ENCODE results near the gene SLC12A7. TPM values are rescaled to one million over a fixed set of nuclear protein-coding genes. Genes with fewer than 3 reads are reported as not detected.

Gene SLC12A7
- total RNA-seq, 2 experiments from 2014 or later = 0.06 TPM; not detected in 1

- no peaks in the 10 kb centered on the region for H4K20me1 ChIP-seq (ENCODE audit: insufficient read depth, low read length)
- BruUV-seq (replicated peaks) = no TSS peak
- no peaks in the 10 kb centered on the region for H3K9me3 ChIP-seq (ENCODE audit: low read length)
- H3K4me1 ChIP-seq (ENCODE audit: insufficient read depth, low read length, poor library complexity, severe bottlenecking) = peaks cover 54% of the 10 kb centered on the region
- H2AFZ ChIP-seq (ENCODE audit: low read length) = peak overlapping the region; percentile 80; the same call in 1 of the 2 replicates
- no peaks in the 10 kb centered on the region for H3K79me2 ChIP-seq (ENCODE audit: insufficient read depth, low read depth, low read length)
- peak; percentile 71 for DNase-seq (ENCODE audit: low spot score)
- peak overlapping the region; percentile 27 for H3K4me3 ChIP-seq (ENCODE audit: low read depth, low read length, poor library complexity, severe bottlenecking)
- POLR2A ChIA-PET = interaction anchor here (0.6 kb wide), 2 partner anchors 34 to 35 kb away, joined by 3 read pairs; no protein-coding TSS in a partner anchor
- H3K36me3 ChIP-seq (ENCODE audit: insufficient read depth, low read length) = no peaks in the 10 kb centered on the region
- peak overlapping the region; percentile 67 for H3K4me2 ChIP-seq (ENCODE audit: low read length)
- CTCF ChIA-PET (ENCODE audit: unreplicated experiment) = interaction anchor here (0.6 to 1.4 kb wide), 4 partner anchors 34 to 506 kb away, joined by 3 to 12 read pairs (median 4); no protein-coding TSS in a partner anchor
- H3K27ac ChIP-seq (ENCODE audit: low read depth, low read length, poor library complexity, severe bottlenecking) = peak overlapping the region; percentile 70
- TF ChIP-seq EZH2phosphoT487 (IDR thresholded peaks at IDR 0.05; ENCODE audit: borderline replicate concordance, low read depth, low read length) = no peak
- TF ChIP-seq, protein P1, sequence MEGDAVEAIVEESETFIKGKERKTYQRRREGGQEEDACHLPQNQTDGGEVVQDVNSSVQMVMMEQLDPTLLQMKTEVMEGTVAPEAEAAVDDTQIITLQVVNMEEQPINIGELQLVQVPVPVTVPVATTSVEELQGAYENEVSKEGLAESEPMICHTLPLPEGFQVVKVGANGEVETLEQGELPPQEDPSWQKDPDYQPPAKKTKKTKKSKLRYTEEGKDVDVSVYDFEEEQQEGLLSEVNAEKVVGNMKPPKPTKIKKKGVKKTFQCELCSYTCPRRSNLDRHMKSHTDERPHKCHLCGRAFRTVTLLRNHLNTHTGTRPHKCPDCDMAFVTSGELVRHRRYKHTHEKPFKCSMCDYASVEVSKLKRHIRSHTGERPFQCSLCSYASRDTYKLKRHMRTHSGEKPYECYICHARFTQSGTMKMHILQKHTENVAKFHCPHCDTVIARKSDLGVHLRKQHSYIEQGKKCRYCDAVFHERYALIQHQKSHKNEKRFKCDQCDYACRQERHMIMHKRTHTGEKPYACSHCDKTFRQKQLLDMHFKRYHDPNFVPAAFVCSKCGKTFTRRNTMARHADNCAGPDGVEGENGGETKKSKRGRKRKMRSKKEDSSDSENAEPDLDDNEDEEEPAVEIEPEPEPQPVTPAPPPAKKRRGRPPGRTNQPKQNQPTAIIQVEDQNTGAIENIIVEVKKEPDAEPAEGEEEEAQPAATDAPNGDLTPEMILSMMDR (conservative IDR thresholded peaks at IDR 0.05; ENCODE audit: low read length) = no peak
- intact Hi-C loops (cut with micrococcal nuclease; ENCODE audit: unreplicated experiment) = loop anchor here (1.0 to 10.0 kb wide), 2 partner anchors 34 to 209 kb away; no protein-coding TSS in a partner anchor
- no peaks in the 10 kb centered on the region for H3K9me2 ChIP-seq (ENCODE audit: insufficient read depth, low read length)
Observed at GRCh38 chr5:1133510-1134201, 21.8 kb upstream of the SLC12A7 start.

DNA sequence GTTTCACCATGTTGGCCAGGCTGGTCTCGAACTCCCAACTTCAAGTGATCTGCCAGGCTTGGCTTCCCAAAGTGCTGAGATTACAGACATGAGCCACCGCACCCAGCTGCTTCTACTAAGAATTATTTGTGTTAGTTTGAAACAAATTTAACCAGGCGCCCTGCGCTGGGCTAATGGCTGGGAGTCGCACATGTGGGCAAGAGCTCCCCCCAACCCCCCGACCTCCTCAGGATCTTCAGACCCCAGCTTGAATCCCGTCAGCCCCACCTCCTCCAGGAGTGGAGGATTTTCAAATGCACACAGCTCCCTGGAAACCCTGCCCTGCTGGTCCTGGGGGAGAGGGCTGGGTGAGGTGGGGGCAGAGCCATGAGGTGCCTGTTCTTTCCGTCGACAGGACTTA lies 21.2 kb upstream of the SLC12A7 start:
- no peak for DNase-seq (ENCODE audit: low spot score)
- no TSS peak for BruUV-seq (replicated peaks)
- Histone ChIP-seq H3K4me2 (ENCODE audit: low read length) (peak overlapping the region; percentile 67), H4K20me1 (ENCODE audit: insufficient read depth, low read length) (no peaks in the 10 kb centered on the region), H3K4me3 (ENCODE audit: low read depth, low read length, poor library complexity, severe bottlenecking) (no peak overlapping the region), H3K9me2 (ENCODE audit: insufficient read depth, low read length) (no peaks in the 10 kb centered on the region), H3K4me1 (ENCODE audit: insufficient read depth, low read length, poor library complexity, severe bottlenecking) (peaks cover 54% of the 10 kb centered on the region), H3K9me3 (ENCODE audit: low read length) (no peaks in the 10 kb centered on the region), H2AFZ (ENCODE audit: low read length) (peak overlapping the region; percentile 80; the same call in 1 of the 2 replicates), H3K27ac (ENCODE audit: low read depth, low read length, poor library complexity, severe bottlenecking) (peak overlapping the region; percentile 70), H3K36me3 (ENCODE audit: insufficient read depth, low read length) (no peaks in the 10 kb centered on the region), H3K79me2 (ENCODE audit: insufficient read depth, low read depth, low read length) (no peaks in the 10 kb centered on the region)
- TF ChIP-seq, protein P1 (conservative IDR thresholded peaks at IDR 0.05; ENCODE audit: low read length) = no peak
- no peak for TF ChIP-seq EZH2phosphoT487 (IDR thresholded peaks at IDR 0.05; ENCODE audit: borderline replicate concordance, low read depth, low read length)
- ChIA-PET CTCF (ENCODE audit: unreplicated experiment) (interaction anchor here (0.6 to 1.4 kb wide), 3 partner anchors 35 to 73 kb away, joined by 3 to 12 read pairs (median 5); no protein-coding TSS in a partner anchor), POLR2A (interaction anchor here (0.6 kb wide), 1 partner anchor 34 kb away, joined by 3 read pairs; no protein-coding TSS in a partner anchor)
- intact Hi-C loops (cut with micrococcal nuclease; ENCODE audit: unreplicated experiment) = loop anchor here (10.0 kb wide), 1 partner anchor 208 kb away; no protein-coding TSS in a partner anchor

DNA sequence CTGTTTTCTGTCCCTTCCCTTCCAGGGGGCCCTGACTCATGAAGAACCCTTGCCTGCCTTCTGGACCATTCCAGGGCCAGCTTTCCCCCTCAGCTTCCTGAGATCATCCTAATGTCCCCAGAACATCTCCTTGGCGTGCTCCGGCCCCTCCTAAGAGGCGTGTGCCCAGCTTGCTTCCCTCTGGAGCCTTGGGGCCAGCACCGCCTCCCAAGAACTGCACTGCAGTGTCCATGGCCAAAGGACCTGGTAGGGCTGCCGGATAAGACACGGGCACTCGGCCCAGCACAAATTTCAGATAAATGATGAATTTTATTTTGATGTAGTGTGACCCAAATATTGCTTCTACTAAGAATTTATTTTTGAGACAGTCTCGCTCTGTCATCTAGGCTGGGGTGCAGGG lies 20.7 kb upstream of the SLC12A7 start:
- TF ChIP-seq, protein P1 (conservative IDR thresholded peaks at IDR 0.05; ENCODE audit: low read length) = no peak
- no peak for TF ChIP-seq EZH2phosphoT487 (IDR thresholded peaks at IDR 0.05; ENCODE audit: borderline replicate concordance, low read depth, low read length)
- no peak overlapping the region for H3K4me3 ChIP-seq (ENCODE audit: low read depth, low read length, poor library complexity, severe bottlenecking)
- no peaks in the 10 kb centered on the region for H3K9me2 ChIP-seq (ENCODE audit: insufficient read depth, low read length)
- no peak for DNase-seq (ENCODE audit: low spot score)
- ChIA-PET POLR2A (no interaction called here), CTCF (ENCODE audit: unreplicated experiment) (no interaction called here)
- peaks cover 54% of the 10 kb centered on the region for H3K4me1 ChIP-seq (ENCODE audit: insufficient read depth, low read length, poor library complexity, severe bottlenecking)
- H3K79me2 ChIP-seq (ENCODE audit: insufficient read depth, low read depth, low read length) = no peaks in the 10 kb centered on the region
- no peak overlapping the region for H2AFZ ChIP-seq (ENCODE audit: low read length)
- no peaks in the 10 kb centered on the region for H3K9me3 ChIP-seq (ENCODE audit: low read length)
- no peak overlapping the region for H3K4me2 ChIP-seq (ENCODE audit: low read length)
- H3K27ac ChIP-seq (ENCODE audit: low read depth, low read length, poor library complexity, severe bottlenecking) = no peak overlapping the region
- no peaks in the 10 kb centered on the region for H3K36me3 ChIP-seq (ENCODE audit: insufficient read depth, low read length)
- intact Hi-C loops (cut with micrococcal nuclease; ENCODE audit: unreplicated experiment) = loop anchor here (10.0 kb wide), 1 partner anchor 208 kb away; no protein-coding TSS in a partner anchor
- BruUV-seq (replicated peaks) = no TSS peak
- H4K20me1 ChIP-seq (ENCODE audit: insufficient read depth, low read length) = no peaks in the 10 kb centered on the region
